Dendritic cell treated with granulocyte-macrophage colony-stimulating factor and Interleukin-4, amounts not matched to agents 40 ng/mL and 50 ng/mL, for 4 days (primary cell): ENCODE results near the gene SYDE1.

ENCODE experiments used
- H3K27ac Mint-ChIP-seq: one replicate; pipeline ENCODE4 v1.8.0; 2022; ENCODE audit warnings: mild to moderate bottlenecking, mixed read lengths
- H3K27me3 Mint-ChIP-seq: one replicate; pipeline ENCODE4 v1.8.0; 2022; ENCODE audit warnings: mild to moderate bottlenecking, mixed read lengths
- H3K36me3 Mint-ChIP-seq: one replicate; pipeline ENCODE4 v1.8.0; 2022; ENCODE audit warnings: low read depth, mixed read lengths
- H3K4me1 Mint-ChIP-seq: one replicate; pipeline ENCODE4 v1.8.0; 2022; ENCODE audit warnings: low read depth, mixed read lengths
- H3K4me3 Mint-ChIP-seq: one replicate; pipeline ENCODE4 v1.8.0; 2022; ENCODE audit warnings: mild to moderate bottlenecking, moderate library complexity, mixed read lengths
- H3K9me3 Mint-ChIP-seq: one replicate; pipeline ENCODE4 v1.8.0; 2022; ENCODE audit warnings: mixed read lengths
- intact Hi-C: fragments of 100-400 bp; cut with micrococcal nuclease; formaldehyde crosslinking; loops from one replicate; pipeline ENCODE4 v1.15.0; 2022

SYDE1 gene

DNA sequence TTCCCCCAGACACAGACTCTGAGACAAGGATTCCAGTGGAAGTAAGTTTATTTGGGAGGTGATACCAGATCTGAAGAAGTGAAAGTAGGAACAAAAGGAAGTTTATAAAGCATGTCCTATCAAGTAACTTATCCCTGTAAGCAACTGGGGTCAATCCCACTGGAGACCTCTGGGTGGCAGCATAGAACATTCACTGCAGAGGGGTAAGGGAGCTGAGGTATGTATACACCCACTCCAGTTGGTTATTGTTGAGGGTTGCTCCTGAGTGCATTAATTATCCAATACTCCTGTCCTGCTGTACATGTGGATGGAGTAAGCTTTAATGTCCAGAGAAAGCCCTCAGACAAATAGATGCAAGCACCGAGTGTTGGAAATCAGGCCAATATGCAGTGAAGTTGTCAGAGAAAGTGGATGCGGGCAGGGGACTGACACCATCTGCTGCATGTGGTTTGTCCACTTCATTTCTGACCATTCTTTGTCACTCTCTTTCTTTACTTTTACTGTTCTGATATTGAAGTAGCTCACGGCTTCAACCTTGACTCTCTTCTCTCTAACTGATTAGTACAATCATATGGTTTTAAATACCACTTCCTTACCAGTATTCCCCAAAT, 46.9 kb downstream of the SYDE1 start:
- Mint-ChIP-seq H3K4me1 (peaks cover 20% of the 10 kb centered on the region), H3K27me3 (peaks cover 4% of the 10 kb centered on the region), H3K36me3 (no peaks in the 10 kb centered on the region), H3K9me3 (peaks cover 11% of the 10 kb centered on the region), H3K4me3 (no peak overlapping the region), H3K27ac (no peak overlapping the region)
- intact Hi-C loops, result loop anchor here (5.0 kb wide), 1 partner anchor 367 kb away; no protein-coding TSS in a partner anchor

DNA sequence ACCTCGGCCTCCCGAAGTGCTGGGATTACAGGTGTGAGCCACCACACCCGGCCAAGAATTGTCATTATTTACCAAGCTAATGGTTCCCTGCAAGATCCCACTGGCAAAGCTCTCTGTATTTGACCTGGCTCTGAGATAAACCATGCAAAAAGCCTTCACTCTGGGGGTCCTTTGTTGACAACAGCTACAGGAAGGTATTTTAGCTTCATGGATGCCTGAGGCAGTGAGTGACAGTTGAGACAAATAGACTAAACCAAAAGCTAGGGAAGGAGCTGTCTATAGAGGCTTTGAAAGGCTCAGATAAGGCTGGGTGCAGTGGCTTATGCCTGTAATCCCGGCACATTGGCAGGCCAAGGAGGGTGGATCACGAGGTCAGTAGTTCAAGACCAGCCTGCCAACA, 48.1 kb downstream of the SYDE1 start:
- H3K36me3 Mint-ChIP-seq, result no peaks in the 10 kb centered on the region
- intact Hi-C loops, result no loop called here
- no peak overlapping the region for H3K4me3 Mint-ChIP-seq
- H3K9me3 Mint-ChIP-seq, result peaks cover 17% of the 10 kb centered on the region
- H3K27ac Mint-ChIP-seq, result no peak overlapping the region
- peaks cover 11% of the 10 kb centered on the region for H3K4me1 Mint-ChIP-seq
- H3K27me3 Mint-ChIP-seq, result peaks cover 4% of the 10 kb centered on the region

DNA sequence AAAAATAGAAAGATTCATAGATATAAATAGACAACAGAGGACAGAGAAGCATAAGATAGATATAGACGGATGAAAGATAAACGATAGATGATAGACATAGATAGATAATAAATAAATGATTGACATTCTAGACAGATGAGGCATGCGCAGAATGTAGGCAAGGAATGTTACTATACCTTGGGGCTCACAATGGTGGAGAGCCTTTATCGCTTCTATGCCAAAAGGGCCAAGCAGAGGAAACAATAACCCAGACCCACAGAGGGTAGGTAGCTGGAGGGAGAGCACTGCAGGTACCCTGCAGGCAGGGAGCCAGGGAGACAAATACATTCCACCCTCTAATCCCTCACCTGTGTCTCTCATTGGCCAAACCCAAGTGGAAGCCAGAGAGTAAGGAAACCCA, 49.2 kb downstream of the SYDE1 start:
- no peak overlapping the region for H3K27ac Mint-ChIP-seq
- H3K27me3 Mint-ChIP-seq, result peaks cover 4% of the 10 kb centered on the region
- H3K4me3 Mint-ChIP-seq, result no peak overlapping the region
- no peaks in the 10 kb centered on the region for H3K36me3 Mint-ChIP-seq
- H3K9me3 Mint-ChIP-seq, result peaks cover 17% of the 10 kb centered on the region
- intact Hi-C loops, result no loop called here
- H3K4me1 Mint-ChIP-seq, result peaks cover 7% of the 10 kb centered on the region

DNA sequence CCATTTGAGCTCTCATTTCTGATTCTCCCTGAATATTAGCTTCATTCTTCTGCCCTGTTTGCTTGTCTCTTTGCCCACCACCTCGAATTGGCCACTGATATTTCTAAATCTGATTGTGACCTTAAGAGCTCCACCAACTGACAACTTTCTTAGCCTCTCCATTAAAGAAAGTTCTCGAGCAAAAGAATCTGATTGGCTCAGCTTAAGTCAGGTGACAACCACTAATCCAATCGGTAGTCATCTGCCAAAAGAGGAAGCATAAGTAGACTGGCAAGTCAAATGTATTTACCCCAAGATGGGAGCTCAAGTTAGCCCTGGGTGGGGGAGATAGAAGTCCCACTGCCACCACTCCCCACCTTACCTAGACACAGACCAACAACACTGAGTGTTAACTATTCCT, 52.0 kb downstream of the SYDE1 start:
- no peak overlapping the region for H3K27ac Mint-ChIP-seq
- intact Hi-C loops, result no loop called here
- no peaks in the 10 kb centered on the region for H3K36me3 Mint-ChIP-seq
- no peaks in the 10 kb centered on the region for H3K4me1 Mint-ChIP-seq
- H3K27me3 Mint-ChIP-seq, result no peaks in the 10 kb centered on the region
- H3K9me3 Mint-ChIP-seq, result peaks cover 15% of the 10 kb centered on the region
- H3K4me3 Mint-ChIP-seq, result no peak overlapping the region

DNA sequence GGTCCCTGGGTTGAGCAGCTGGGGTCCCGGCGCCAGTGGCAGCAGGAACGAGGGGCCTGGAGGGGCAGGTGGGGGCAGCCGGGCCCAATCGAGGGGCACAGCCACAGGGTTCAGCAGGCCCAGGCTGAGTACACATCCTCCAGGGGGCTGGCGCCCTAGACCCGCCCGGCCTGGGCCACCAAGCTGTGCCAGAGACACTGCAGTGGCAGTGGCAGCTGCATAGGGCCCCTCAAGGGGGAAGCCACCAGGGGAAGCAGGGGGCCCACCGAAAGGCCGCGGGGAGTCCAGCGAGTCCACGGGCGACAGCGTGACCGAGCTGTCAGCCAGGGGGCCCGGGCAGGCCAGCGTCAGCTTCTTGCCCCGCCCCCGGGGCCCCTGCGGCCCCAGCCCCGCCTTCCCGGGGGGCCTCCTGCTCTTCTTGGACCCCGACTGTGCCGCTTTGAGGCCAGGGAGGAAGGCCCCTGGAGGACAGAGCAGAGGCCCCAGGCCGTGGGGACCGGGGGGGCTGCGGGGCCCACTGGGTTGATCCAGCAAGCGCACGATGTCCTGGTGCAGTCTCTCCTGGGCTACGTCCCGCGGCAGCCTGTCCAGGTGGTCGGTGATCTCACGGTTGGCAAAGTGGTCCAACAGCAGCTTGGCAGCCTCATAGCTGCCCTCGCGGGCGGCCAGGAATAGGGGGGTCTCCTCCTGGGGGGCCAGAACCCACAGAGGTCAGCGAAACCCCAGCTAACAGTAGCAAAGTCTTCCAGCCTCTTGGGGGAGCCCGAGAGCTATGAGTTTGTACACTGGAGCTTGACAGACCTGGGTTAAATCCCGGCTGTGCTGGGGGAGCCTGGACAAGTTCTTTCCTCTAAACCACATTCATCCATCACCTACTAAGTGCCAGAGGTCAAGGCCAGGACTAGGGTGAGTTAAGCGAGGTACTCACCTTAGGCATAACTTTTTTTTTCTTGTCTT, 54.1 kb downstream of the SYDE1 start:
- Mint-ChIP-seq H3K4me1 (no peaks in the 10 kb centered on the region), H3K36me3 (peaks cover 10% of the 10 kb centered on the region), H3K9me3 (peaks cover 28% of the 10 kb centered on the region), H3K4me3 (no peak overlapping the region), H3K27me3 (no peaks in the 10 kb centered on the region), H3K27ac (no peak overlapping the region)
- intact Hi-C loops, result no loop called here
